Hepatocyte (in vitro differentiated cells): ENCODE measurements around the gene KRT84.

Experiments used
- EZH2 ChIP-seq: fragments of 200-600 bp; sonication (generic); IDR thresholded peaks from 2 replicates; pipeline ENCODE4 v1.6.1; 2016; ENCODE audit warnings: antibody characterized with exemption, mild to moderate bottlenecking, borderline replicate concordance
- EZH2phosphoT487 ChIP-seq: fragments of 200-600 bp; sonication (generic); IDR thresholded peaks from one replicate; pipeline ENCODE4 v1.6.1; 2018; ENCODE audit warnings: antibody characterized with exemption, mild to moderate bottlenecking, low read depth, moderate library complexity; ENCODE audit not compliant: unreplicated experiment, severe bottlenecking
- TF ChIP-seq, protein P1 (sequence below): fragments of 200-600 bp; sonication (generic); IDR thresholded peaks from 2 replicates; pipeline ENCODE4 v1.5.1; 2016; ENCODE audit warnings: antibody characterized with exemption, mild to moderate bottlenecking; ENCODE audit not compliant: poor library complexity

GRCh38 chr12:52358575-52359350, 26.7 kb downstream of the KRT84 start:
- TF ChIP-seq, protein P1, sequence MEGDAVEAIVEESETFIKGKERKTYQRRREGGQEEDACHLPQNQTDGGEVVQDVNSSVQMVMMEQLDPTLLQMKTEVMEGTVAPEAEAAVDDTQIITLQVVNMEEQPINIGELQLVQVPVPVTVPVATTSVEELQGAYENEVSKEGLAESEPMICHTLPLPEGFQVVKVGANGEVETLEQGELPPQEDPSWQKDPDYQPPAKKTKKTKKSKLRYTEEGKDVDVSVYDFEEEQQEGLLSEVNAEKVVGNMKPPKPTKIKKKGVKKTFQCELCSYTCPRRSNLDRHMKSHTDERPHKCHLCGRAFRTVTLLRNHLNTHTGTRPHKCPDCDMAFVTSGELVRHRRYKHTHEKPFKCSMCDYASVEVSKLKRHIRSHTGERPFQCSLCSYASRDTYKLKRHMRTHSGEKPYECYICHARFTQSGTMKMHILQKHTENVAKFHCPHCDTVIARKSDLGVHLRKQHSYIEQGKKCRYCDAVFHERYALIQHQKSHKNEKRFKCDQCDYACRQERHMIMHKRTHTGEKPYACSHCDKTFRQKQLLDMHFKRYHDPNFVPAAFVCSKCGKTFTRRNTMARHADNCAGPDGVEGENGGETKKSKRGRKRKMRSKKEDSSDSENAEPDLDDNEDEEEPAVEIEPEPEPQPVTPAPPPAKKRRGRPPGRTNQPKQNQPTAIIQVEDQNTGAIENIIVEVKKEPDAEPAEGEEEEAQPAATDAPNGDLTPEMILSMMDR, result no peak
- TF ChIP-seq EZH2 (no peak), EZH2phosphoT487 (no peak)
